ENCODE measurements around the gene SYPL1.

GRCh38 chr7:106126170-106126938 lies 14.2 kb upstream of the SYPL1 start:
- no peak for TF ChIP-seq CTCF (IDR thresholded peaks at IDR 0.05)
- no peak for TF ChIP-seq EZH2 (IDR thresholded peaks at IDR 0.05)
- TF ChIP-seq EZH2phosphoT487 (IDR thresholded peaks at IDR 0.05), result no peak
